ENCODE measurements around the gene EMC9.

Gene EMC9

DNA sequence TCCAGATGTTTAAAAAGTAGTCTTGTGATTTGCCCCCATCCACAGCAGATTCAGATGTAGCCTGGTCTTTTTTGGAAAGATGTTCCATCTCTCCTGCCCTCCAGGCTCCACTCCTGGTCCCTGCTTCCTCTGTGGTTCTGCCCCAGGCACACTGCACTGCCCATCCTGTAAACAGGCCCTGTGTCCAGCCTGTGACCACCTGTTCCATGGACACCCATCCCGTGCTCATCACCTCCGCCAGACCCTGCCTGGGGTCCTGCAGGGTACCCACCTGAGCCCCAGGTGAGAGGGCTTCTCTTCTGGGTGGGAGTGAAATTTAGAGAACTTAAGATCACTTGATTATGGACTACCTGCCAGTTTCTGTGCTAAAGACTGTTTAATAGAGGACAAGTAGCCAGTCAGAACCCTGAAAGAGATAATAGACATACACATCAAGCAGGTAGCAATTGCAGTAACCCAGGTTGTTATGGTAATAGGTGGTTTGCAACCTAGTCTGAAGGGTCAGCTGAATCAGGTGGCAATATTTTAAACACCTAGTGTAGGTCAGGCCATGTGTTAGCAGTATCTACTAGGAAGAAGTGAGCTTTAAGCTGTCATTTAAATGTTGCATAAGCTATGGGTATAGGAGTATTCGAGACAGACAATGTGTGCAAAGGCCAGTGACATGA, 8.0 kb upstream of the EMC9 start:
- in situ Hi-C loops (cut with MboI; ENCODE audit: low sequenced_read_pairs): no loop called here

- in situ Hi-C loops (cut with MboI; ENCODE audit: low sequenced_read_pairs): no loop called here
Measured at GRCh38 chr14:24147761-24148428, 6.5 kb upstream of the EMC9 start.

DNA sequence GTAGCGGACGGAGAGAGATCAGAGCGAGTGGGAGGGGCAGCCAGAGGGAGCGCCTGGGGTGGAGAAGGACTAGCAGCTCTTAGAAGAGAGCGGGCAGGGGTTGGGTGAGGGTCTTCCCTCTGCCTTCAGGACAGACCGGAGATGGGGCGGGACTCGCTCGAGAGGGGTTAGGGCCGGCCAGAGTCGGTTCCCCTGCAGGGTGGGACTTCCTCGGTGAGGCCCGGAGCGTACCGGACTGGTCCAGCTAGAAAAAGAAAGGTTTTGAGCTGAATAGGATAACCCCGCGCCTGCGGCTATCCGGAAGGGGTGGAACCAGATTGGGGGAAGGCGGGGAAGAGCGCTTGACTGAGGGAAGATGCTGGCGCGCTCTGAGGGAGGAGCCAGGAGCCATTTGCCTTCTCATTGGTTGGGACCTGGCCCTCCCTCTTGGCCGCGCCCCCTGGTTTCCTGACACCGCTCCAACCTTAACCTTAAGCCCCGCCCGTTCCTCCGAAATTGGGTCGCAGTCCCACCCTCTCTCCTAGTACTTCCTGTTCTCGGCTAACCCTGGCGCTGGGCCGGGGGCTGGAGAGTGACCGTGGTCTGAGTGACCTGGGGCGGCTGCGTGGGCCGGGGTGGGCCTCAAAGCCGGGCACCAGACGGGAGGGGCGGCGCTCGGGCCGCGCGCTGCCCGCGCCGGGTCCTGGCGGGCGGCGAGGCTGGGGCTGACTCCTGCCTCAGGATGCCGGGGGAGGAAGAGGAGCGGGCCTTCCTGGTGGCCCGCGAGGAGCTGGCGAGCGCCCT, 5.8 kb upstream of the EMC9 start, which contains the start of gene RNF31:
TSS of gene RNF31 (plus strand) at position 521 of the 783 bp plus-strand sequence. CDS start at position 722, 201 bp downstream.
- in situ Hi-C loops (cut with MboI; ENCODE audit: low sequenced_read_pairs): no loop called here

DNA sequence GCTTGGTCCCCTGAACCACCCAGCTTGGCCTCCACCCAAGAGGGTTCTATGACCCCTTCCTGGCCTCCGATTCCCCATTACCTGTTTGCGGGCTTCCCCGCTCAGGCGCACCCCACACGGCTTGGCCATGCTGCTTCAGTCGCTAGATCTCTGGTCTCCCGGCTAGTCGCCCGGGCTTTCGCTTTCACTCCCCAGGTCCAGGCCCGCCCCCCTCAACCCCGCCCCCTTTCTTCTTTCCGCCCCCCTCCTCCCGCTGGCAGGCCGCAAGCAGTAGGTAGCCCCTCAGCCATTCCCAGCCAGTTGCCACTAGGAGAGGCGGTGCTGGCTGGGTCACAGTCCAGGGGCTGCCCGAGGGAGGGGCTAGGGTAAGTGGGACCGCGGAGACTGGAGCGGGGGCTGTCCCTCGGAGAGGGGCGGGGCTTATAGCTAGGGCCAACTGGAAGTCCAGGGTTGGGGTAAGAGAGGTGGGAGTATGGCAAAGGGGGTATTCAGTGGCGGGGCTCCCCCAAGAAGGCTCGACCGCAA, 5.1 kb upstream of the EMC9 start, which contains the start of gene PSME2:
TSS of gene PSME2 (minus strand) at position 158 of the 525 bp plus-strand sequence. CDS start at position 129, 29 bp downstream.
- in situ Hi-C loops (cut with MboI; ENCODE audit: low sequenced_read_pairs): no loop called here

DNA sequence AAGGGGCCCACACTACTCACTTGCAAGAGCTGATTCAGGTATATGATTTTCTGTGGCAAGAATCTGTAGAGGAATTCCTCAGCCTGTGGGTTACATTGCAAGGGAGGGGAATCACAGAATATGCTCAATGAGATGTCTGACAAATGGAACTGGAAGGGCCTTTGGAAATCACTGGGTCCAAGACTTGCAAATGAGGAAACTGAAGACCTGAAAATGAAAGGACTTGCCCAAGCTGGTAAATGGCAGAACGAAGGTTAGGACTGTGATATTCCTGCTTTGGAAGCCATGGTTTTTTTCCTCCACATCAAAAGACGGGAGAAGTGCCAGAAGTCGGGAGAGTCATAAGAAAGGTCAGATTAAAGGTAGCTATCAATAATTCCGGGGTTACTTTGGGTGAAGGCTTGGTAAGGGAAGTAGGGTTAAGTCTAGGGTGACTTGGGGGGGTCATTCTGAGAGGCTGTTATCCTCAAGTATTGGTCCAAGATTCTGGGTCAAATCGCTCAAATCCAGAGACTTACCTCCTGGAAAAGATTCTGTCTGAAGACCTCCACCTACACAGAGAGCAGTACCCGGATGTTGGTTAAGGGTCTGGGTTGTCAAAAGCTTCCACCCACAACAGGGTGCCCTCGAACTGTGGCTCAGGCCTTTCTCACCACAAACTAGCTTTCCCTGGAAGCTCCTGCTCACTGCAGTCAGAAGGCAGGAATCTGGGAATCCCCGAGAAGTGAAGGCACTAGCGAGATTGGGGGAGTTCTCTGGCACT, 4.5 kb upstream of the EMC9 start:
- in situ Hi-C loops (cut with MboI; ENCODE audit: low sequenced_read_pairs): no loop called here

- in situ Hi-C loops (cut with MboI; ENCODE audit: low sequenced_read_pairs): no loop called here
Measured at GRCh38 chr14:24145219-24145618, 3.8 kb upstream of the EMC9 start.

DNA sequence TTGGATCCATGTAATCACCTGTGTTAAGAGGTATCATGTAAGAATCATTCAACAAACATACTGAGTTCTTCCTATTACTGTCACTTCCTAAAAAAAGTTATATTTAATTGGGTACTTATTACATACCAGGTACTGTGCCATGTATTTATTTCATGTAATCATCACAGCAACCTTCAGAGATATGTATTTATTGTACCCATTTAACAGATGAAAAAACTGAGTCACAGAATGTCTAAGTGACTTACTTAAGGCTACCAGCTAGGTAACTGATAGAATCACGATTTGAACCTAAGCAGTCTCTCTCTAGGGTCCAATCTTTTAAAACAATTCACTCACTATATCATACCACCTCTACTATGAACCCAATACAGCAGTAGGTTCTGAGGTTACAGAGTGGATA, 3.1 kb upstream of the EMC9 start:
- in situ Hi-C loops (cut with MboI; ENCODE audit: low sequenced_read_pairs): no loop called here

DNA sequence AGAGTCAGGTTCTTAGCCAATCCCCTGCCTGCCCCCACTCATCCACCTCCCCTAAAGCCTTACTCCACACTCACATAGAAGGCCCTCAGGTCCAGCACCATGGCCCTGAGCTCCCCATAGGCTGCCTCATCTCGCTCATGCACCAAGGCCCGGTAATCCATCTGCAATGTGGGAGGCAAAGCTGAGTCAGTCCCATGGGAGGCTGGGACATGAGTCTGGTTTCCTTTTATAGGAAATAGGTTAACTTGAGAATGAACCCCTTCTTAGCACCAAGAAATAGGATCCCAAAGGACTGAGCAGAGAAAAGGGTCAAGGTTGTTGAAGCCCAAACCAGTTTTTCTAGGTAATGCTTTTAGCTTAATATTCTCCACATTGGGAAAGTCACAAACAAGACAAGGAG, 2.1 kb upstream of the EMC9 start:
- in situ Hi-C loops (cut with MboI; ENCODE audit: low sequenced_read_pairs): no loop called here

GRCh38 chr14:24139272-24139934, 2.0 kb downstream of the EMC9 start:
- in situ Hi-C loops (cut with MboI; ENCODE audit: low sequenced_read_pairs): no loop called here

DNA sequence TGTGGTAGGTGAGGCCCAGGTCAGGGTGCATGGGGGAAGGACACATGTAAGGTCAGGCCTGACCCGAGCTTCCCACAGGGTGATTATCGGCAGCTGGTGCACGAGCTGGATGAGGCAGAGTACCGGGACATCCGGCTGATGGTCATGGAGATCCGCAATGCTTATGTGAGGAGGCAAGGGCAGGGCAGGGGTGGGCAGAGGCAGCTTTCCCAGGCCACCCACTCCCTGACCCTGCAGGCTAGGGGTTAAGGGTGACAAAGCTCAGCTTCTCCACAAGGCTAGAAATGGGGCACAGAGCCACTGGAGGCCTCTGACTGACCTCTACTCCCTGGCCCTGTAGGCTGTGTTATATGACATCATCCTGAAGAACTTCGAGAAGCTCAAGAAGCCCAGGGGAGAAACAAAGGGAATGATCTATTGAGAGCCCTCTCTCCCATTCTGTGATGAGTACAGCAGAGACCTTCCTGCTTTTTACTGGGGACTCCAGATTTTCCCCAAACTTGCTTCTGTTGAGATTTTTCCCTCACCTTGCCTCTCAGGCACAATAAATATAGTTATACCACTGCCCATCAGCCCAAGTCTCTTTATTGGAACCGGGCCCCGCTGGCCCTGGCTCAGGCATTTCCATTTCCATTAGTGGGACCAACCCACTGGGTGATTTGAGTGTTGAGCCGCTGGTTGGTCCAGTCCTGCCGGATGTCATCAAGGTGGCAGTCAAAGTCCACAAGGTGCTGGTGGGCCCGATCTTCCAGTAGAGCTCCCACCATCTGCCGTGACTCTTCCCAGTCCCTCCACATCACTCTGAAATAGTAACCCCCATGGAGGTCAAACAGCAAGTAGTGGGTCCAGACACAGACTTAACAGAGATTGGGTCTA, 2.8 kb downstream of the EMC9 start:
- in situ Hi-C loops (cut with MboI; ENCODE audit: low sequenced_read_pairs): no loop called here

DNA sequence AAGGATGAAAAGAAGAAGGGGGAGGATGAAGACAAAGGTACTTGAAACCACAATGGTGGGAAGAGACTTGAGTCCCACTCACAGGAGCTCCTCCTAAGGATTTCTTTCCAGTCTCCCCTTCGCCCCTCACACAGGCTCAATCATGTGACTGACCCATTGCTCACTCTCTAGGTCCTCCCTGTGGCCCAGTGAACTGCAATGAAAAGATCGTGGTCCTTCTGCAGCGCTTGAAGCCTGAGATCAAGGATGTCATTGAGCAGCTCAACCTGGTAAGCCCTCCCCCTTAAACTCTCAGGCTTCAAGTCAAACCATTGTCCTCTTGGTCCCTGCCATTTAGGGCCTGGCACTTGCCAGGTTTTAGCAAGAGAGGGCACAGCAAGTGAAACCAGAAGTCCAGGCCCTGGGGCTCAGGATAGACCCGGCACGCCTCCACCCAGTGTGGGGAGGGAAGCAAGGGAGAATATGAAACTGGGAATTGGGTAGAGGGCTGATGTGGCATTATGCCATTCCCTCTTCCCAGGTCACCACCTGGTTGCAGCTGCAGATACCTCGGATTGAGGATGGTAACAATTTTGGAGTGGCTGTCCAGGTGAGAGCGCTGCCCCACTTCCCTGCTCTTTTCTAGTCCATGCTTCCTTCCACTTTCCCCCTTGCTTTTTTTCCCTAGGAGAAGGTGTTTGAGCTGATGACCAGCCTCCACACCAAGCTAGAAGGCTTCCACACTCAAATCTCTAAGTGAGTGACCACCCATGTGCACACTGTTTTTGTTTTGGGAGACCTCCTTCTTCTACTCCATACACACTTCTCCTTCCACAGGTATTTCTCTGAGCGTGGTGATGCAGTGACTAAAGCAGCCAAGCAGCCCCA, 3.6 kb downstream of the EMC9 start:
- in situ Hi-C loops (cut with MboI; ENCODE audit: low sequenced_read_pairs): no loop called here

- in situ Hi-C loops (cut with MboI; ENCODE audit: low sequenced_read_pairs): no loop called here
Measured at GRCh38 chr14:24136684-24137528, 4.5 kb downstream of the EMC9 start.

- in situ Hi-C loops (cut with MboI; ENCODE audit: low sequenced_read_pairs): no loop called here
Measured at GRCh38 chr14:24135834-24136683, 5.3 kb downstream of the EMC9 start, which contains the start of gene PSME1. PSME1 (plus strand) TSS chr14:24136194; CDS start chr14:24136263, 69 bp downstream.

DNA sequence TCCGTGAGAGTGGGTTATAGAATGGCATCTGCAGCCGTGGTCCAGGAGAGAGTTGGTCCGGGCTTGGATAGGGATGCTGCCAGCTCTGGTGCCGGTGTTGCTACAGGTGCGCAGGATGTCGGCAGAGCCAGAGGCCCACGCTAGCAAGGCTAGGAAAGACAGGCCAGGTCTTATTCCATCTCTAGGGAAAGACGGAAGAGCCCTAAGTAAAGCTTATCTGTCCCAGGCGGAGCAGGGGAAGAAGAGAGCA, 5.9 kb downstream of the EMC9 start:
- in situ Hi-C loops (cut with MboI; ENCODE audit: low sequenced_read_pairs): no loop called here

GRCh38 chr14:24133735-24134134, 7.7 kb downstream of the EMC9 start:
- in situ Hi-C loops (cut with MboI; ENCODE audit: low sequenced_read_pairs): no loop called here

GRCh38 chr14:24132976-24133375, 8.4 kb downstream of the EMC9 start:
- in situ Hi-C loops (cut with MboI; ENCODE audit: low sequenced_read_pairs): no loop called here

Measured in HL-60/S4 (cell line).